Liver (tissue), 9 donors: ENCODE measurements around the gene VSIG4. TPM values are rescaled to one million over a fixed set of nuclear protein-coding genes. Genes with fewer than 3 reads are reported as not detected.

Source experiments
- DNase-seq: peaks from one replicate; pipeline ENCODE4 v3.0.0-alpha.2; 2017; ENCODE audit warnings: low spot score
- H3K27ac ChIP-seq, 2 donors: one replicate each; pipeline ENCODE4 v1.7.0; 2013; ENCODE audit warnings: inconsistent platforms in 2 of 2, low read length in 2 of 2, control low read depth in 1 of 2, low read depth in 1 of 2, mild to moderate bottlenecking in 1 of 2
- H3K27me3 ChIP-seq, 4 donors: one replicate each; pipeline versions ENCODE4 v1.6.1 to v1.7.0; 2013; ENCODE audit warnings: low read length in 3 of 4, inconsistent platforms in 1 of 4, mild to moderate bottlenecking in 1 of 4, moderate library complexity in 1 of 4; ENCODE audit not compliant: control insufficient read depth in 4 of 4, insufficient read depth in 4 of 4
- H3K36me3 ChIP-seq, 4 donors: one replicate each; pipeline versions ENCODE4 v1.6.1 to v1.7.0; 2013; ENCODE audit warnings: low read length in 3 of 4, mild to moderate bottlenecking in 3 of 4, low read depth in 1 of 4, moderate library complexity in 1 of 4; ENCODE audit not compliant: control insufficient read depth in 4 of 4, insufficient read depth in 3 of 4
- H3K4me1 ChIP-seq, 4 donors: one replicate each; pipeline versions ENCODE4 v1.6.1 to v1.7.0; 2013; ENCODE audit warnings: low read length in 3 of 4, mild to moderate bottlenecking in 3 of 4, moderate library complexity in 1 of 4; ENCODE audit not compliant: control insufficient read depth in 4 of 4, insufficient read depth in 4 of 4
- H3K4me3 ChIP-seq, 3 donors: one replicate each; pipeline versions ENCODE4 v1.6.1 to v1.7.0; 2013; ENCODE audit warnings: low read length in 3 of 3, control low read depth in 1 of 3, low read depth in 1 of 3, mild to moderate bottlenecking in 1 of 3
- H3K9ac ChIP-seq, 2 donors: one replicate each; pipeline ENCODE4 v1.7.0; 2013; ENCODE audit warnings: low read length in 2 of 2, mild to moderate bottlenecking in 2 of 2, moderate library complexity in 2 of 2, control low read depth in 1 of 2, low read depth in 1 of 2
- H3K9me3 ChIP-seq, 4 donors: one replicate each; pipeline versions ENCODE4 v1.6.1 to v1.7.0; 2013; ENCODE audit warnings: low read length in 3 of 4; ENCODE audit not compliant: control insufficient read depth in 4 of 4
- CTCF ChIP-seq: fragments of 150-350 bp; IDR thresholded peaks from 2 replicates; pipeline ENCODE4 v1.5.1; 2017; ENCODE audit warnings: improper control_type of control experiment, low read depth, low read length; ENCODE audit not compliant: missing input control
- EGR1 ChIP-seq, 2 donors: IDR thresholded peaks; 2 replicates each; pipeline ENCODE4 v1.6.1; 2016 to 2018; ENCODE audit warnings: antibody characterized with exemption in 2 of 2, low read depth in 2 of 2
- FOXA1 ChIP-seq: IDR thresholded peaks from 2 replicates; pipeline ENCODE4 v1.6.1; 2016; ENCODE audit warnings: antibody characterized with exemption
- FOXA2 ChIP-seq: IDR thresholded peaks from 2 replicates; pipeline ENCODE4 v1.6.1; 2016; ENCODE audit warnings: antibody characterized with exemption
- GABPA ChIP-seq, 2 donors: IDR thresholded peaks in 1 of 2; conservative IDR thresholded peaks in 1 of 2; 2 replicates each; pipeline ENCODE4 v1.6.1; 2016; ENCODE audit warnings: antibody characterized with exemption in 2 of 2, mild to moderate bottlenecking in 1 of 2, moderate library complexity in 1 of 2
- HNF4A ChIP-seq, 2 donors: conservative IDR thresholded peaks; 2 replicates each; pipeline ENCODE4 v1.6.1; 2016; ENCODE audit warnings: antibody characterized with exemption in 2 of 2, mild to moderate bottlenecking in 2 of 2
- HNF4G ChIP-seq: IDR thresholded peaks from 2 replicates; pipeline ENCODE4 v1.6.1; 2016; ENCODE audit warnings: antibody characterized with exemption
- JUND ChIP-seq, 2 donors: IDR thresholded peaks; 2 replicates each; pipeline ENCODE4 v1.6.1; 2016; ENCODE audit warnings: antibody characterized with exemption in 2 of 2
- NR2F2 ChIP-seq: IDR thresholded peaks from 2 replicates; pipeline ENCODE4 v1.6.1; 2016; ENCODE audit warnings: antibody characterized with exemption
- RAD21 ChIP-seq, 2 donors: IDR thresholded peaks; 2 replicates each; pipeline ENCODE4 v1.6.1; 2016; ENCODE audit warnings: antibody characterized with exemption in 2 of 2, mild to moderate bottlenecking in 2 of 2
- RXRA ChIP-seq, 2 donors: IDR thresholded peaks; 2 replicates each; pipeline ENCODE4 v1.6.1; 2017 to 2018; ENCODE audit warnings: antibody characterized with exemption in 2 of 2, mild to moderate bottlenecking in 1 of 2
- SP1 ChIP-seq: IDR thresholded peaks from 2 replicates; pipeline ENCODE4 v1.6.1; 2018; ENCODE audit warnings: antibody characterized with exemption, mild to moderate bottlenecking
- TAF1 ChIP-seq: conservative IDR thresholded peaks from 2 replicates; pipeline ENCODE4 v1.6.1; 2016; ENCODE audit warnings: antibody characterized with exemption, mild to moderate bottlenecking
- YY1 ChIP-seq: IDR thresholded peaks from 2 replicates; pipeline ENCODE4 v1.6.1; 2016; ENCODE audit warnings: antibody characterized with exemption, mild to moderate bottlenecking
- ZBTB33 ChIP-seq: IDR thresholded peaks from 2 replicates; pipeline ENCODE4 v1.6.1; 2016; ENCODE audit warnings: antibody characterized with exemption
- WGBS: extraction: QIAGEN DNeasy Blood & Tissue Kit; methylation state at CpG from one replicate; pipeline ENCODE4 v1.1.7; 2013; 5-methylcytosine and 5-hydroxymethylcytosine counted together
- polyA plus RNA-seq, 2 donors: library from polyadenylated mRNA; stranded (reverse) in 1 of 2; unstranded in 1 of 2; fragments of 200-250 nt in 1 of 2; fragments of >200 nt in 1 of 2; fragmentation: Nextera tagmentation in 1 of 2; extraction: Ambion mirVana in 1 of 2; gene quantifications; one replicate each; pipeline versions ENCODE4 v1.2.1 to v1.2.3, GENCODE V29; 2013 to 2015
- total RNA-seq, 2 donors: library from RNA; depleted of rRNA; stranded (reverse); fragments of >200 nt; gene quantifications; one replicate each; pipeline ENCODE4 v1.2.3, GENCODE V29; 2014
- TF ChIP-seq, protein P1 (sequence below): IDR thresholded peaks from 2 replicates; pipeline ENCODE4 v1.6.1; 2016; ENCODE audit warnings: antibody characterized with exemption, mild to moderate bottlenecking
- TF ChIP-seq, protein P2 (sequence below): IDR thresholded peaks from 2 replicates; pipeline ENCODE4 v1.6.1; 2016; ENCODE audit warnings: antibody characterized with exemption
- TF ChIP-seq, protein P3 (sequence below): IDR thresholded peaks from 2 replicates; pipeline ENCODE4 v1.6.1; 2016; ENCODE audit warnings: antibody characterized with exemption
- donor health status: healthy.
- donor health status: healthy.
- donor health status: healthy.
- donor health status: healthy.
- donor health status: healthy.

VSIG4 gene
- total and polyA plus RNA-seq, 4 donors = 16.7 to 38.9 (median 36.3) TPM

- TF ChIP-seq, protein P1, sequence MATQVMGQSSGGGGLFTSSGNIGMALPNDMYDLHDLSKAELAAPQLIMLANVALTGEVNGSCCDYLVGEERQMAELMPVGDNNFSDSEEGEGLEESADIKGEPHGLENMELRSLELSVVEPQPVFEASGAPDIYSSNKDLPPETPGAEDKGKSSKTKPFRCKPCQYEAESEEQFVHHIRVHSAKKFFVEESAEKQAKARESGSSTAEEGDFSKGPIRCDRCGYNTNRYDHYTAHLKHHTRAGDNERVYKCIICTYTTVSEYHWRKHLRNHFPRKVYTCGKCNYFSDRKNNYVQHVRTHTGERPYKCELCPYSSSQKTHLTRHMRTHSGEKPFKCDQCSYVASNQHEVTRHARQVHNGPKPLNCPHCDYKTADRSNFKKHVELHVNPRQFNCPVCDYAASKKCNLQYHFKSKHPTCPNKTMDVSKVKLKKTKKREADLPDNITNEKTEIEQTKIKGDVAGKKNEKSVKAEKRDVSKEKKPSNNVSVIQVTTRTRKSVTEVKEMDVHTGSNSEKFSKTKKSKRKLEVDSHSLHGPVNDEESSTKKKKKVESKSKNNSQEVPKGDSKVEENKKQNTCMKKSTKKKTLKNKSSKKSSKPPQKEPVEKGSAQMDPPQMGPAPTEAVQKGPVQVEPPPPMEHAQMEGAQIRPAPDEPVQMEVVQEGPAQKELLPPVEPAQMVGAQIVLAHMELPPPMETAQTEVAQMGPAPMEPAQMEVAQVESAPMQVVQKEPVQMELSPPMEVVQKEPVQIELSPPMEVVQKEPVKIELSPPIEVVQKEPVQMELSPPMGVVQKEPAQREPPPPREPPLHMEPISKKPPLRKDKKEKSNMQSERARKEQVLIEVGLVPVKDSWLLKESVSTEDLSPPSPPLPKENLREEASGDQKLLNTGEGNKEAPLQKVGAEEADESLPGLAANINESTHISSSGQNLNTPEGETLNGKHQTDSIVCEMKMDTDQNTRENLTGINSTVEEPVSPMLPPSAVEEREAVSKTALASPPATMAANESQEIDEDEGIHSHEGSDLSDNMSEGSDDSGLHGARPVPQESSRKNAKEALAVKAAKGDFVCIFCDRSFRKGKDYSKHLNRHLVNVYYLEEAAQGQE = no peak
- TF ChIP-seq NR2F2 (no peak), ZBTB33 (no peak), SP1 (no peak), GABPA (IDR thresholded peaks at IDR 0.05 in 1 of 2, conservative IDR thresholded peaks at IDR 0.05 in 1 of 2) (no peak), FOXA2 (no peak), EGR1 (IDR thresholded peaks at IDR 0.05; ENCODE audit: low read depth in 2 of 2) (no peak), RAD21 (IDR thresholded peaks at IDR 0.05) (no peak), JUND (IDR thresholded peaks at IDR 0.05) (no peak), YY1 (no peak)
Observed at GRCh38 chrX:66019310-66019652, 20.6 kb downstream of the VSIG4 start (continued).

- H3K9me3 ChIP-seq = no peaks in the 10 kb centered on the region
- no peak overlapping the region for H3K9ac ChIP-seq
- H3K4me3 ChIP-seq = no peak overlapping the region
- no peak for DNase-seq
- H3K27ac ChIP-seq = no peak overlapping the region
- WGBS = 82% methylated on average over 7 of the region's 7 CpGs
- H3K36me3 ChIP-seq = no peaks in the 10 kb centered on the region
- TF ChIP-seq HNF4G (no peak), JUND (IDR thresholded peaks at IDR 0.05) (no peak), RXRA (IDR thresholded peaks at IDR 0.05) (no peak), EGR1 (IDR thresholded peaks at IDR 0.05; ENCODE audit: low read depth in 2 of 2) (no peak), GABPA (IDR thresholded peaks at IDR 0.05 in 1 of 2, conservative IDR thresholded peaks at IDR 0.05 in 1 of 2) (no peak), FOXA1 (no peak), CTCF (no peak), FOXA2 (no peak), ZBTB33 (no peak), HNF4A (conservative IDR thresholded peaks at IDR 0.05) (no peak), SP1 (no peak), YY1 (no peak), RAD21 (IDR thresholded peaks at IDR 0.05) (no peak), NR2F2 (no peak), TAF1 (no peak)
- TF ChIP-seq, protein P1 = no peak
- TF ChIP-seq, protein P2, sequence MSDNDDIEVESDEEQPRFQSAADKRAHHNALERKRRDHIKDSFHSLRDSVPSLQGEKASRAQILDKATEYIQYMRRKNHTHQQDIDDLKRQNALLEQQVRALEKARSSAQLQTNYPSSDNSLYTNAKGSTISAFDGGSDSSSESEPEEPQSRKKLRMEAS = no peak
- TF ChIP-seq, protein P3, sequence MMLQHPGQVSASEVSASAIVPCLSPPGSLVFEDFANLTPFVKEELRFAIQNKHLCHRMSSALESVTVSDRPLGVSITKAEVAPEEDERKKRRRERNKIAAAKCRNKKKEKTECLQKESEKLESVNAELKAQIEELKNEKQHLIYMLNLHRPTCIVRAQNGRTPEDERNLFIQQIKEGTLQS = no peak
- H3K27me3 ChIP-seq = no peaks in the 10 kb centered on the region
- no peaks in the 10 kb centered on the region for H3K4me1 ChIP-seq
Observed at GRCh38 chrX:66018585-66019309, 21.1 kb downstream of the VSIG4 start.
